Bronchial epithelial cell (primary cell): ENCODE measurements around the gene MYO5A. TPM values are rescaled to one million over a fixed set of nuclear protein-coding genes. Genes with fewer than 3 reads are reported as not detected.

Experiments
- DNase-seq: peaks from one replicate; pipeline ENCODE4 v3.0.0-alpha.2; 2010; ENCODE audit warnings: low read depth
- FAIRE-seq: peaks from 2 replicates; lab custom pipeline; 2011; peaks lifted over from hg19 to GRCh38; lab: Jason Lieb, UNC
- H3K27me3 ChIP-seq: 2 replicates; pipeline ENCODE4 v1.5.1; 2011; ENCODE audit warnings: low read length; ENCODE audit not compliant: control insufficient read depth, insufficient read depth
- H3K36me3 ChIP-seq: 2 replicates; pipeline ENCODE4 v1.5.1; 2011; ENCODE audit warnings: low read length; ENCODE audit not compliant: control insufficient read depth, insufficient read depth
- H3K4me3 ChIP-seq: 2 replicates; pipeline ENCODE4 v1.5.1; 2011; ENCODE audit warnings: mild to moderate bottlenecking, low read depth, low read length, control low read depth
- CTCF ChIP-seq: IDR thresholded peaks from 2 replicates; pipeline ENCODE4 v1.5.1; 2011; ENCODE audit warnings: mild to moderate bottlenecking, moderate library complexity, low read length, control low read depth, inconsistent platforms; ENCODE audit not compliant: insufficient read depth, severe bottlenecking
- total RNA-seq: library from RNA; depleted of rRNA; stranded (reverse); fragments of >200 nt; gene quantifications from 2 replicates; pipeline ENCODE4 v1.2.1, GENCODE V29; 2014

Gene MYO5A
- total RNA-seq, 1 donor from 2014 or later, result 29.5 TPM

DNA sequence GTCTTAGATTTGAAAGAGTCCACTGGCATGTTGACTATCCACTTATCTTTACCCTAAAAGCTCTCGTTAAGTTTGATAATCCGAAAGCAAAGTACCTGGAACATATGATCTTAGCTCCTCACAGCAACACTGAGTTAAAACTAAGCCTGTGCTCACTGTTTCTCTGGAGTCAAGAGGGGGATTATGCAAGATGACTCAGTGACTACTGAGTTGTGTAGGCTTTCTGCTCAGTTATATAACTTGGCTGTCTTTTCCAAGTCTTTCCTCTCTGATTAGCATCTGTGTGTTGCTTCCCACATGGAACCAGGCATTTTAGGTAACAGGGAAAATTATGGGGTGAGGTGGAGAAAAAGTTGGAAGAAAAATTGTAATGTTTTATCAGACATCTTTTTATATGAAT lies 201.9 kb downstream of the MYO5A start:
- DNase-seq, result no peak
- H3K27me3 ChIP-seq, result no peaks in the 10 kb centered on the region
- TF ChIP-seq CTCF, result no peak
- peaks cover 7% of the 10 kb centered on the region for H3K36me3 ChIP-seq
- FAIRE-seq, result no peak
- H3K4me3 ChIP-seq, result no peak overlapping the region

GRCh38 chr15:52324109-52324508 lies 204.6 kb downstream of the MYO5A start:
- TF ChIP-seq CTCF, result no peak
- no peak for DNase-seq
- Histone ChIP-seq H3K27me3 (no peaks in the 10 kb centered on the region), H3K36me3 (peaks cover 12% of the 10 kb centered on the region), H3K4me3 (no peak overlapping the region)
- FAIRE-seq, result no peak

GRCh38 chr15:52318729-52319500 lies 209.8 kb downstream of the MYO5A start:
- peak; percentile 35 for DNase-seq
- Histone ChIP-seq H3K4me3 (no peak overlapping the region), H3K27me3 (no peaks in the 10 kb centered on the region), H3K36me3 (peaks cover 13% of the 10 kb centered on the region)
- peak; percentile 95 for FAIRE-seq
- no peak for TF ChIP-seq CTCF

GRCh38 chr15:52317688-52318087 lies 211.0 kb downstream of the MYO5A start:
- FAIRE-seq, result no peak
- H3K4me3 ChIP-seq, result no peak overlapping the region
- peaks cover 13% of the 10 kb centered on the region for H3K36me3 ChIP-seq
- no peak for TF ChIP-seq CTCF
- no peak for DNase-seq
- no peaks in the 10 kb centered on the region for H3K27me3 ChIP-seq

- DNase-seq (no peak), FAIRE-seq (no peak)
- no peaks in the 10 kb centered on the region for H3K27me3 ChIP-seq
- H3K36me3 ChIP-seq, result peaks cover 12% of the 10 kb centered on the region
- TF ChIP-seq CTCF, result no peak
- no peak overlapping the region for H3K4me3 ChIP-seq
Observed at GRCh38 chr15:52317022-52317421, 211.7 kb downstream of the MYO5A start.

DNA sequence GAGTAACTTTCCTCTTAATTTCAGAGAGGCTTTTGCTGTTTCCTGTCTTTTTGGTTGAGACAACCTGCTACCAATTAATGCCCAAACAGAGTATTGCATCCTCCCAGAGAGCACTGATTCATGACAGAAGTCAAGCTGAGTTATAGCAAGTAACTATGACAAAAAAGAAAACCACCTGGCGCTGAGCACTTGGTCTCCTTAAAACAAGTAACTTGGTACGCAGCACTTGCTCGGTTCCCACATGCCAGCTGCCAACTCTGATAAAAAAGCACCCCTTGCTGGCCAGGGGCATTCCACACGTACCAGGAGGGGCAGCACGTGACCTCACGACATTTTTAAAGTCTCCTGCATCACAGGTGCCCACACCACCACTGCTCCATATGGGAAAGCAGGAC lies 219.5 kb downstream of the MYO5A start:
- DNase-seq (no peak), FAIRE-seq (no peak)
- Histone ChIP-seq H3K36me3 (peaks cover 1% of the 10 kb centered on the region), H3K27me3 (no peaks in the 10 kb centered on the region), H3K4me3 (no peak overlapping the region)
- TF ChIP-seq CTCF, result no peak
